EL (cell line): Measurements from ENCODE around the gene HTR1D.
A peak's percentile ranks its signal among the peaks of the same experiment; 100 is the strongest.

Experiments
- DNase-seq: peaks from one replicate; pipeline ENCODE4 v3.0.0-alpha.2; 2016

The HTR1D gene

DNA sequence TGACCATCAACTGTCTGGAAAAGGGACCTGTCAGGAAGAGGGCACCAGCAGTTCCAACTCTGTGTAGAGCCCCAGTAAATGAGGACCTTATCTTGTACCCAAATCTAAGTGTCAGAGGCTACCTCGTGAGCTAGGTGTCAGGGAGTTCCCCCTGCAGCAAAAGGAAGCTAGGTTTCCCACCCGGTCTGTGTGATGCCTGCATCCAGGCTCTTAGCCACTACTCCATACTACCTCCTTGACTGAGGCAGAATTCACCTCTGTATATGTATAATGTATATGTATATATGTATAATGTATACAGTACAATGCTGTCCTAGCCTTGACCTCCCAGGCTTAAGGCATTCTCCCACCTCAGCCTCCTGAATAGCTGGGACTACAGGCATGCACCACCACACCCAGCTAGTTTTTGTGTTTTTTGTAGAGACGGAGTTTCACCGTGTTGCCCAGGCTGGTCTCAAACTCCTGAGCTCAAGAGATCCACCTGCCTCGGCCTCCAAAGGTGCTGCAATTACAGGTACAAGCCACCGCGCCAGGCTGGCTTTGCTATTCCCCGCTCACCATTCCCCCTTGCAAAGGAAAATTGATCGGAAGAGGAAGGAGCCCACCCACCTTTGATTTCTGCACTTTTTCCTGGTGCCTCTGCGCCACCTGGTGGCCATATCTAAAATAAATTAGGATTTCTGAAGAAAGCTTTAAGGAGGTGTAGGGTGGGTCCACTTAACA is 32.9 kb downstream of the HTR1D start:
- DNase-seq = peak; percentile 53

DNA sequence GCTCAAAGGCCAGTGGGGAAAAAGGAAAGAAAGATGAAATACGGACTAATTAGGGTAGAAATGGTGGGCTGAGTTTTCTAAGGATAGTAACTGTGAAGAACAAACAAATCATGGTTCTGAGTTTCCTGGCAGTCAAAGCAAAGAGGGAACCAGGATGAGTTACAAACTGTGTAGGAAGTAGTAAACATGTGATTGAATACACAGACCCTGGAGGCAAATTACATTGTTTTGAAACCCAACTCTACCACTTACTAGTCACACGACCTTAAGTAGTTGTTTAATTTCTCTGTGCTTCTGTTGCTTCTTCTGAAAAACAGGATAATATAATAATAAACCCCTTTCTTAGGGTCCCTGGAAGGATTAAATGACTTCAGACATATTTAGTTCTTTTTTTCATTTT is 37.4 kb downstream of the HTR1D start:
- no peak for DNase-seq

DNA sequence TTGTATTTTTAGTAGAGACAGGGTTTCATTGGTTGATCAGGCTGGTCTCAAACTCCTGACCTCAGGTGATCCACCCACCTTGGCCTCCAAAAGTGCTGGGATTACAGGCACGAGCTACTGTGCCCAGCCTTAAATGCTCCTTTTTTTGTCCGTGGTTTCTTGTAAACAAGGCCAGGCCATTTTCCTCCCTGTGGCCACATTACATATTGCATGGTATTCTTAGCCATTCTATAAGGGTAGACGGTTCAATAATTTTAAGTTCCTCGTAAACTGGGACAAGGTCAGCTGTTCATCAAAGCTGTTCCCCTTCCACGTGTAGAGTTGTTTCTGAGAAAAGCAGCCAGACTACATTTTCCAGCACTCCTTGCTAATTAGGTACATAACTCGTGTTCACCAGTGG is 38.4 kb downstream of the HTR1D start:
- DNase-seq = no peak

DNA sequence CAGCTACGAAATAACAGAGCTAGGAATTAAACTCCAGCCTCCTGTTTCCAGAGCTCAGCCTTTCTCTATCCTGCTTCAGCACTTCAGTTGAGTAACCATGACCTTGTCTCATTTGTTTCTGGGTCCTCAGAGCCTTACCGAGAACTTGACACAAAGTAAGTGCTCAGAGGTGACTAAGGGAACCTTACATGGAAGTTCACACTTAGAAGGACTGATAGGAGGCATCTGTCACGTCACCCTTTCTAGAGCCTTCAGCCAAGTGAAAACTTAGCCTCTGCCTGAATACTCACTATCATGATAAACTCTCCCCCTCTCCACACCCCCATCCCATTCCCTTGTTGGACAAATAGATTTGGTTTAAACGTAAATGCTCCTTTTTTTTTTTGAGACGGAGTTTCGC is 38.9 kb downstream of the HTR1D start:
- DNase-seq = no peak

GRCh38 chr1:23177438-23178380 is 39.6 kb downstream of the HTR1D start:
- peak; percentile 85 for DNase-seq

DNA sequence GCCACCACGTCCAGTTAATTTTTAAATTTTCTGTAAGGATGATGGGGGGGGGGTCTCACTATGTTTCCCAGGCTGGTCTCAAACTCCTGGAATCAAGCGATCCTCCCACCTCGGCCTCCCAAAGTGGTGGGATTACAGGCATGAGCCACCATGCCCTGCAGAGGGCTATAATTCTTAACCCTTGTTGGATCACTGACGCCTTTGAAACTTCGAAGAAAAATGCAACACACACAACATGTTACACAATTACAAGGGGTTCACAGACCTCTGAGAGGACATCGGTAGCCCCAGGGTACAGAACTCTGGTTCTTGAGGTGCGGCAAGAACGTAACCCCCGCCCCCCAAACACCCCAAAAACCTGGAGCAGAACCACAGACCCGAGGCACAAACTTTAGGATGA is 40.3 kb downstream of the HTR1D start:
- DNase-seq = no peak

DNA sequence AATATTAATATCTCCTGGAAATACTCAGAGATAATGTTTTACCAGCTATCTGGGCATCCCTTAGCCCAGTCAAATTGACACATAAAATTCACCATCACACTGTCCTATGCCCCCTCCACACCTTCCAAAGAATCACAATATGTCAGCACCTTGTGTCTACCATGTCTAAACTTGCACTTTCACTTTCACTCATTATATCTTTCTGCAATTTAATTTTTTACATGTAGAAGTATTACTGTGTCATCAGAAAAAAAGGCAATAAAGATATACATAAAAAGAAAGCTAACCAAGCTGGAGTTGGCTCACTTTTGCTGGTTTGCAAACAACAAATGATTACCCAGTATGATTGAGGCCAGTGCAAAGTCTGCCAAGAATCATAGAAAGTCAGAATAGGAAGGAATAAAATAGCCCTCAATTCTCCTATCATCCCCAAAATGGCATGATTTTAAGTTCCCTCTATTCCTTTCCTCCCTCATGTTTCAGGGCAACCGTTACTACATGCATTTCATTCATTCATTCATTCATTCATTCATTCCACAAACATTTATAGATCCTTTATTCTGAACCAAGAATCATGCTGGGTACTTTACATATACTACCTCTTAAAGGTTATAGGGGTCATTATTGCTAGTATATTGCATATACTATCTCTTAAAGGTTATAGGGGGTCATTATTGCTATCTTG is 42.7 kb downstream of the HTR1D start:
- DNase-seq = no peak

GRCh38 chr1:23171181-23171755 is 46.0 kb downstream of the HTR1D start:
- peak; percentile 61 for DNase-seq

GRCh38 chr1:23169727-23170335 is 47.5 kb downstream of the HTR1D start:
- DNase-seq = peak; percentile 70

DNA sequence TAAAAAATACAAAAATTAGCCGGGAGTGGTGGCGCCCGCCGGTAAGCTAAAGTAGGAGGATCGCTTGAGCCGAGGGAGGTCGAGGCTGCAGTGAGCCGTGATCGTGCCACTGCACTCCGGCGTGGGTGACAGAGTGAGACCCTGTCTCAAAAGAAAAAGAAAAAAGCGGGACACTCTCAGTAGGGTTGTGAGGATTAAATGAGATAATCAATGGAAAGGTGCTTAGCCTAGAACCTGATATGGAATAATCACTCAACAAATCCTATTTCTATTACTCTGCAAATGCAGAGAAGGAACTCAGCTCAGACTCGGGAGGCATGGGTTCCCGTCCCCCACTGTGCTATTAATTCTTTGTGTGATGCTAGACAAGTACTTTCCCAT is 48.1 kb downstream of the HTR1D start:
- DNase-seq = no peak

GRCh38 chr1:23168445-23169194 is 48.7 kb downstream of the HTR1D start, which contains the start of gene LUZP1:
Gene LUZP1, minus strand, starts transcription at chr1:23168856.
- DNase-seq = peak; percentile 83

- DNase-seq = no peak
These were observed 49.2 kb downstream of the HTR1D start for GRCh38 chr1:23168079-23168444.

DNA sequence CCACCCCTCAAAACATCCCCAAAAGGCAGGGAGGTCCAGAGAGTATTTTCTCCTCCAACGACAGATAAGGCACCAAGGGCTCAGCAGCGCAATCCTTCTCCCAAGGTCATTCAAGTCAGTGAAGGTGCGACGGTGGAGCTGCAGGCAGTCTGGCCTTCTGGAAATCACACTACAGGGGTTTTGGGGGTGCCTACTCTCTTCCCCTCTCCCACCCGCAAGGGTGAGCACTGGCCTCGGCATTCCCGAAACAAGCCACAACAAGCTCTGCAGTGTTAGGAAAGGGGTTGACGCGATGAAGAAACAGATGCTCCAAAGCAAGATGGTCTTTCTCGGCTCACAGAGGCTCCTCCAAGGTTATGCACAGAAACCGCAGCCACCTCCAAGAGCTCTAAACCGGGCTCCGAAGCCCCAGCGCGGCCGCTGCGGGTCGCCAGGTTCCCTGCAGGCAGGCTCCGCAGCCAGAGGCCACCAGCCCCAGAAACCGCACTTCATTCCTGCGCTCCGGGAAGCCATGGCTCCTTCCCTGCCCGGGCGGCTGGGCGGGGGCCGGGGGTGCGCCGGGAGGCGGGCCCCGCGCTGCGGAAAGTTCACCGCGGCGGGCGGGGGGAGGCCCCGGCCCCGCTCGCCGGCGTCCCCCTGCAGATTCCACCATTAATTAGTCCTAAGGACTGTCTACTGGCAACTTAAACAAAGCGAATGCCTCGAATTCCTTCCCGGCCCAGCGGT is 49.8 kb downstream of the HTR1D start:
- peak; percentile 70 for DNase-seq

GRCh38 chr1:23166854-23167253 is 50.4 kb downstream of the HTR1D start:
- no peak for DNase-seq

GRCh38 chr1:23163395-23163794 is 53.9 kb downstream of the HTR1D start:
- no peak for DNase-seq

DNA sequence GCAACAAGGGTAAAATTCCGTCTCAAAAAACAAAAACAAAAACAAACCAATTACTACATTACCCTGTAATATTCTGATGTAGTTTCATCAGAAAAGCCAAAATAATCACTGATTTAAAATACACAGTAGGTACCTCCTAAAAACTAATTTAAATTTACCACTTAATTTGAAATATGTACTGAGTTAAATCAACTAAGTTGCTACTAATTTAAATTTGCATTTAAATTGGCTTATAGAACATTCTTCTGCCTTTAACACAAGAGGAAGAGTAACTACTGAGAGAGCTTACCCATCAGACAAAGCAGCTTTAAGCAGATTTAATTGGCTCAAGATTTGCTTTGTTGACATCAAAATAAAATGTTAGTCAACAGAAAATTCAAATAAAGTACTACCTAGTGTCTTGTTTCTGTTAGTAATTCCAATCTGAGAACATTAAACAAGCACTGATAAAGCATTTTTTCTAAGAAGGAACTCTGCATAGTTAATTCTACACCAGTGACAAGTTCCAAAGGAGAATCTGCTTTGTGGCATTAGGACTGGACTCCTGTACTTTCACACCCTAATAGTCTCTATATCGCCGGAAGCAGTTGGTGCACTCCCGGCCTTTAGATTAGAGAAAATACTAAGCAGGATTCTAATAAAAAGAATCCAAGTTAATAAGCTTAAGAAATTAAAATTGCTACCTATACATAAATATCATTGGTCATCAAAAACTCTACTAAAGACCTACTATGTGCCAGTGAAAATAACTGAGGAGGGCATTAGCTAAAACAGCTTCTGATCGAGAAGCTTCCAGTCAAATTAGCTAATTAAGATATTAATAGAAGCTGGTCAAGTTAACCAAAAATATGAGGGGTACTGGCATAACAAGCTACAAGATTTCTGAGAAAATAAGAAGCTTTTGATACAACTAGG is 57.1 kb downstream of the HTR1D start:
- no peak for DNase-seq

DNA sequence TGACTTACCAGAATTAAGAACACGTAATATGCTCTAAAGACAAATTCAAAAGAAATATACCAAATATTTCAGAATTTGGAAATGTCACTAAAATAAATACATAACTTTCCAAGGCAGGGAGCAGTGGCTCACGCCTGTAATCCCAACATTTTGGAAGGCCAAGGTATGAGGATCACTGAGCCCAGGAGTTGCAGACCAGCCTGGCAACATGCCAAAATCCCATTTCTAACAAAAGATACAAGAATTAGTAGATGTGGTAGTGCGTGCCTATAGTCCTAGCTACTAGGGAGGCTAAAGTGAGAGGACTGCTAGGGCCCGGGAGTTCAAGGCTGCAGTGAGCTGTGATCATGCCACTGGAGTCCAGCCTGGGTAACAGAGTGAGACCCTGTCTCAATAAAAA is 60.4 kb downstream of the HTR1D start:
- DNase-seq = no peak

DNA sequence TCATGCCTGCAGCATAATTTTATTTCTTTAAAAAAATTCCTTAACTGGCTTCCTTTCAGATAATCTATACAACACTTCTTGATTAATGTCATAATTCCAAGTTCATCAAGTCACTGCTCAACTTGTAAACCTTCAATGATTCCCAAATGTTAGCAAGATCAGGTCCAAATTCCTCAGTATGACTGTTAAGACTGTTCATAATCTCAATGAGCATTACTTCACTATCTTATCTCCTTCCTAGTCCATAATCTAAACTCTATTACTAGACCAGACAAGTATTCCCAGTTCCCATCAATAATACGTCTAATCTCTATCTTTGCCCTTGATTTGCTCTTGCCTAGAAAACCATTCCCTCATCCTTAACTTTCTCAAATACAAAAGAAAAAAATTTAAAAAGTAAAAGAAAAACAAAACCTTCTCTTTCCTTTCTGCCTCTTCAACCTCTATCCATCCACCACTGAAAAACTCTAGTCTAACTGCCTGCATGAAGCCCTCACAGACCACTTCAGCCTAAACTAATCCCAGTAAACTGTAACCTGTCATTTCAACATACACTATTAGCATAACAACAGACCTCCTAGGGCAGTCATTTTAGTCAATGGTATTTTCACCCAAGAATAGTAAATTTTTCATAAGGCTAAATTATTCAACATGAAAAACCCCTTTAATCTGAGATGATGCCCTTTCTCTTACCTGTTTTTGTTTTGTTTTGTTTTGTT is 64.2 kb downstream of the HTR1D start:
- no peak for DNase-seq

GRCh38 chr1:23150742-23151141 is 66.6 kb downstream of the HTR1D start:
- no peak for DNase-seq
